Ishikawa (cell line): ENCODE data around the gene PTH2.

Source experiments
- CEBPB ChIP-seq: IDR thresholded peaks from 2 replicates; pipeline ENCODE4 v1.6.1; 2012
- CREB1 ChIP-seq: IDR thresholded peaks from 2 replicates; pipeline ENCODE4 v1.6.1; 2012; ENCODE audit warnings: low read depth
- EGR1 ChIP-seq: IDR thresholded peaks from 2 replicates; pipeline ENCODE4 v1.6.1; 2012
- EP300 ChIP-seq: IDR thresholded peaks from 2 replicates; pipeline ENCODE4 v1.6.1; 2012; ENCODE audit warnings: borderline replicate concordance
- NFIC ChIP-seq: IDR thresholded peaks from 2 replicates; pipeline ENCODE4 v1.6.1; 2012
- TAF1 ChIP-seq: IDR thresholded peaks from 2 replicates; pipeline ENCODE4 v1.6.1; 2012; ENCODE audit warnings: low read depth, mild to moderate bottlenecking
- TCF12 ChIP-seq: IDR thresholded peaks from 2 replicates; pipeline ENCODE4 v1.6.1; 2012; ENCODE audit warnings: low read depth
- TEAD4 ChIP-seq: IDR thresholded peaks from 2 replicates; pipeline ENCODE4 v1.6.1; 2012
- YY1 ChIP-seq: IDR thresholded peaks from 2 replicates; pipeline ENCODE4 v1.6.1; 2012; ENCODE audit warnings: low read depth
- ZBTB7A ChIP-seq: IDR thresholded peaks from 2 replicates; pipeline ENCODE4 v1.6.1; 2012; ENCODE audit warnings: low read depth
- TF ChIP-seq, protein P1 (sequence below): IDR thresholded peaks from 2 replicates; pipeline ENCODE4 v1.6.1; 2012
- TF ChIP-seq, protein P2 (sequence below): IDR thresholded peaks from 2 replicates; pipeline ENCODE4 v1.6.1; 2012

DNA sequence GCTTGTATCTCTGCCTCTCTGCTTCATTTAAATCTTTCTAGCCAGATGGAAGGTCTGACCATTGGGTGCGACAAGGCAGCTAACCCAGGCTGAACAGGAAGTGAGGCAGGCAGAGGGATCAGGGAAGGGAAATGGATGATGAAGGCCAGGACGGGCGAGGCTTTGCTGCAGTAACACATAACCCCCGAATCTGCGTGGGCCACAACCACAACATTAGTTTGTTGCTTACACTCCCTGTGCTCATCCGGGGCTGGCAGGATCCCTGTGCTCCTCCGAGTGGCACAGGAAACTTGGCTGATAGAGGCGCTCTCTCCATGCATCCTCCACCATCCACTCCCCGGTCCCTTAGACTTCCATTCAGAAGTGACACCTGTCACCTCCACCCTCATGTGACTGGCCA is 49.7 kb upstream of the PTH2 start:
- TF ChIP-seq NFIC (no peak), ZBTB7A (no peak), CEBPB (no peak), CREB1 (no peak), TCF12 (no peak), TAF1 (no peak), TEAD4 (no peak), EGR1 (no peak), EP300 (no peak), YY1 (no peak)
- TF ChIP-seq, protein P1, sequence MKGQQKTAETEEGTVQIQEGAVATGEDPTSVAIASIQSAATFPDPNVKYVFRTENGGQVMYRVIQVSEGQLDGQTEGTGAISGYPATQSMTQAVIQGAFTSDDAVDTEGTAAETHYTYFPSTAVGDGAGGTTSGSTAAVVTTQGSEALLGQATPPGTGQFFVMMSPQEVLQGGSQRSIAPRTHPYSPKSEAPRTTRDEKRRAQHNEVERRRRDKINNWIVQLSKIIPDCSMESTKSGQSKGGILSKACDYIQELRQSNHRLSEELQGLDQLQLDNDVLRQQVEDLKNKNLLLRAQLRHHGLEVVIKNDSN: no peak
- TF ChIP-seq, protein P2, sequence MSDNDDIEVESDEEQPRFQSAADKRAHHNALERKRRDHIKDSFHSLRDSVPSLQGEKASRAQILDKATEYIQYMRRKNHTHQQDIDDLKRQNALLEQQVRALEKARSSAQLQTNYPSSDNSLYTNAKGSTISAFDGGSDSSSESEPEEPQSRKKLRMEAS: no peak
